B cell (primary cell): ENCODE results near the gene RNF130.

Experiments
- EZH2 ChIP-seq: IDR thresholded peaks from 2 replicates; pipeline ENCODE4 v1.6.1; 2012; ENCODE audit warnings: borderline replicate concordance, low read depth, mild to moderate bottlenecking, moderate library complexity, low read length; ENCODE audit not compliant: insufficient read depth, poor library complexity, severe bottlenecking
- TF ChIP-seq, protein P1 (sequence below): fragments of 200-600 bp; IDR thresholded peaks from one replicate; pipeline ENCODE4 v1.8.0; 2022; ENCODE audit warnings: antibody characterized with exemption, mild to moderate bottlenecking

DNA sequence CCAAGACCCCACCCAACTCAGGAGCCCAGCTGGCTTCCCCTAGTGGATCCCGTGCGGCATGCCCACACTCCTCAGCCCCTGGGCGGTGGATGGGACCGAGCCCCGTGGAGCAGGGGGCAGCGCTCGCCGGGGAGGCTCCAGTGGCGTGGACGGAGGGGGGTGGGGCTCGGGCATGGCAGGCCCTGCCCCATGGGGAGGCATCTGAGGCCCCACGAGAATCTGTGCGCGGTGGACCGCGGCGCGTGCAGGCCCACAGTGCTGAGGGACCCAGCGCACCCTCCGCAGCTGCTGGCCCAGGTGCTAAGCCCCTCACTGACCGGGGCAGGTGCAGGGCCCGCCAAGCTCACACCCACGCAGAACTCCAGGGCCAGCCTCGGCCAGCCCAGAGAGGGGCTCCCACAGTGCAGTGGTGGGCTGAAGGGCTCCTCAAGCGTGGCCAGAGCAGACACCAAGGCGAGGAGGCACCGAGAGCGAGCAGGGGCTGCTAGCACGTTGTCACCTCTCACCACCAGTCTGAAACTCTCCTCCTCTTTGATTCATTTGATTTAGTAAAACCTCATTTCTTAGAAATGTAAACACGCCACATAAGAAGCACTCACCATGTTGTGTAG, 25.6 kb downstream of the RNF130 start:
- TF ChIP-seq EZH2: no peak
- TF ChIP-seq, protein P1, sequence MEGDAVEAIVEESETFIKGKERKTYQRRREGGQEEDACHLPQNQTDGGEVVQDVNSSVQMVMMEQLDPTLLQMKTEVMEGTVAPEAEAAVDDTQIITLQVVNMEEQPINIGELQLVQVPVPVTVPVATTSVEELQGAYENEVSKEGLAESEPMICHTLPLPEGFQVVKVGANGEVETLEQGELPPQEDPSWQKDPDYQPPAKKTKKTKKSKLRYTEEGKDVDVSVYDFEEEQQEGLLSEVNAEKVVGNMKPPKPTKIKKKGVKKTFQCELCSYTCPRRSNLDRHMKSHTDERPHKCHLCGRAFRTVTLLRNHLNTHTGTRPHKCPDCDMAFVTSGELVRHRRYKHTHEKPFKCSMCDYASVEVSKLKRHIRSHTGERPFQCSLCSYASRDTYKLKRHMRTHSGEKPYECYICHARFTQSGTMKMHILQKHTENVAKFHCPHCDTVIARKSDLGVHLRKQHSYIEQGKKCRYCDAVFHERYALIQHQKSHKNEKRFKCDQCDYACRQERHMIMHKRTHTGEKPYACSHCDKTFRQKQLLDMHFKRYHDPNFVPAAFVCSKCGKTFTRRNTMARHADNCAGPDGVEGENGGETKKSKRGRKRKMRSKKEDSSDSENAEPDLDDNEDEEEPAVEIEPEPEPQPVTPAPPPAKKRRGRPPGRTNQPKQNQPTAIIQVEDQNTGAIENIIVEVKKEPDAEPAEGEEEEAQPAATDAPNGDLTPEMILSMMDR: no peak
